ES-I3 (cell line): Measurements from ENCODE around the gene MPDZ.
"Not testable (repeated sequence)": the region's sequence is repeated elsewhere in the genome, so short reads cannot be mapped to it uniquely, and the experiment has no call there.

ENCODE experiments used
- H3K36me3 ChIP-seq: 2 replicates; pipeline ENCODE4 v1.6.1; 2013; ENCODE audit warnings: mild to moderate bottlenecking, low read length, control low read depth, moderate library complexity; ENCODE audit not compliant: insufficient read depth
- H3K4me1 ChIP-seq: 2 replicates; pipeline ENCODE4 v1.6.1; 2013; ENCODE audit warnings: mild to moderate bottlenecking, control low read depth, low read length; ENCODE audit not compliant: insufficient read depth
- H3K9ac ChIP-seq: 2 replicates; pipeline ENCODE4 v1.6.1; 2013; ENCODE audit warnings: low read depth, mild to moderate bottlenecking, low read length, moderate library complexity
- H3K9me3 ChIP-seq: 2 replicates; pipeline ENCODE4 v1.6.1; 2013; ENCODE audit warnings: mild to moderate bottlenecking, low read length, moderate library complexity; ENCODE audit not compliant: control insufficient read depth, insufficient read depth

The MPDZ gene

GRCh38 chr9:13239208-13239607 is 40.3 kb downstream of the MPDZ start:
- Histone ChIP-seq H3K9ac (no peak overlapping the region), H3K36me3 (no peaks in the 10 kb centered on the region), H3K9me3 (no peaks in the 10 kb centered on the region), H3K4me1 (no peaks in the 10 kb centered on the region)

- H3K9me3 ChIP-seq, result no peaks in the 10 kb centered on the region
Measured at GRCh38 chr9:13234932-13235331, 44.6 kb downstream of the MPDZ start.

GRCh38 chr9:13228431-13228830 is 51.1 kb downstream of the MPDZ start:
- no peaks in the 10 kb centered on the region for H3K4me1 ChIP-seq
- H3K9ac ChIP-seq, result no peak overlapping the region
- no peaks in the 10 kb centered on the region for H3K9me3 ChIP-seq
- no peaks in the 10 kb centered on the region for H3K36me3 ChIP-seq

More at GRCh38 chr9:13234932-13235331, 44.6 kb downstream of the MPDZ start:
- Histone ChIP-seq H3K9ac (no peak overlapping the region), H3K36me3 (no peaks in the 10 kb centered on the region), H3K4me1 (no peaks in the 10 kb centered on the region)

- no peaks in the 10 kb centered on the region for H3K9me3 ChIP-seq
- no peaks in the 10 kb centered on the region for H3K36me3 ChIP-seq
Measured at GRCh38 chr9:13224366-13224765, 55.1 kb downstream of the MPDZ start.

GRCh38 chr9:13222733-13223132 is 56.8 kb downstream of the MPDZ start:
- H3K9ac ChIP-seq, H3K9me3 ChIP-seq, H3K36me3 ChIP-seq, H3K4me1 ChIP-seq: not testable (repeated sequence)

More at GRCh38 chr9:13224366-13224765, 55.1 kb downstream of the MPDZ start:
- Histone ChIP-seq H3K4me1 (no peaks in the 10 kb centered on the region; the same call in 1 of the 2 replicates), H3K9ac (no peak overlapping the region)

- H3K9ac ChIP-seq, result no peak overlapping the region
- no peaks in the 10 kb centered on the region for H3K9me3 ChIP-seq
- no peaks in the 10 kb centered on the region for H3K36me3 ChIP-seq
- no peaks in the 10 kb centered on the region; the same call in 1 of the 2 replicates for H3K4me1 ChIP-seq
Measured at GRCh38 chr9:13221741-13222140, 57.8 kb downstream of the MPDZ start.

GRCh38 chr9:13220837-13221236 is 58.7 kb downstream of the MPDZ start:
- Histone ChIP-seq H3K9ac (no peak overlapping the region), H3K36me3 (no peaks in the 10 kb centered on the region), H3K4me1 (no peaks in the 10 kb centered on the region; the same call in 1 of the 2 replicates), H3K9me3 (no peaks in the 10 kb centered on the region)

GRCh38 chr9:13215791-13216554 is 63.5 kb downstream of the MPDZ start:
- Histone ChIP-seq H3K36me3 (no peaks in the 10 kb centered on the region), H3K9ac (no peak overlapping the region), H3K4me1 (no peaks in the 10 kb centered on the region), H3K9me3 (no peaks in the 10 kb centered on the region)

GRCh38 chr9:13213998-13214397 is 65.5 kb downstream of the MPDZ start:
- no peaks in the 10 kb centered on the region for H3K4me1 ChIP-seq
- H3K9ac ChIP-seq, result no peak overlapping the region
- no peaks in the 10 kb centered on the region for H3K36me3 ChIP-seq
- H3K9me3 ChIP-seq, result no peaks in the 10 kb centered on the region

- no peak overlapping the region for H3K9ac ChIP-seq
- no peaks in the 10 kb centered on the region for H3K36me3 ChIP-seq
- H3K9me3 ChIP-seq, result no peaks in the 10 kb centered on the region
- no peaks in the 10 kb centered on the region for H3K4me1 ChIP-seq
Measured at GRCh38 chr9:13213337-13213736, 66.2 kb downstream of the MPDZ start.

GRCh38 chr9:13210306-13210705 is 69.2 kb downstream of the MPDZ start:
- Histone ChIP-seq H3K4me1 (no peaks in the 10 kb centered on the region), H3K9ac (no peak overlapping the region), H3K36me3 (peaks cover 3% of the 10 kb centered on the region; the same call in 1 of the 2 replicates), H3K9me3 (no peaks in the 10 kb centered on the region)

- H3K9ac ChIP-seq, result no peak overlapping the region
- H3K36me3 ChIP-seq, result peaks cover 3% of the 10 kb centered on the region; the same call in 1 of the 2 replicates
- H3K9me3 ChIP-seq, result no peaks in the 10 kb centered on the region
- no peaks in the 10 kb centered on the region for H3K4me1 ChIP-seq
Measured at GRCh38 chr9:13209498-13209897, 70.0 kb downstream of the MPDZ start.

- Histone ChIP-seq H3K9me3 (no peaks in the 10 kb centered on the region), H3K36me3 (peaks cover 5% of the 10 kb centered on the region), H3K9ac (no peak overlapping the region), H3K4me1 (no peaks in the 10 kb centered on the region)
Measured at GRCh38 chr9:13205824-13206223, 73.7 kb downstream of the MPDZ start.

GRCh38 chr9:13190040-13190439 is 89.5 kb downstream of the MPDZ start:
- Histone ChIP-seq H3K4me1 (no peaks in the 10 kb centered on the region), H3K9me3 (no peaks in the 10 kb centered on the region), H3K9ac (no peak overlapping the region), H3K36me3 (peaks cover 6% of the 10 kb centered on the region)

- Histone ChIP-seq H3K4me1 (no peaks in the 10 kb centered on the region), H3K9ac (no peak overlapping the region), H3K36me3 (peaks cover 6% of the 10 kb centered on the region), H3K9me3 (no peaks in the 10 kb centered on the region)
Measured at GRCh38 chr9:13189362-13189761, 90.1 kb downstream of the MPDZ start.
